Breast epithelium (tissue), 4 donors: ENCODE measurements around the gene ZNF23. TPM values are rescaled to one million over a fixed set of nuclear protein-coding genes. Genes with fewer than 3 reads are reported as not detected.

Experiments used
- DNase-seq, 2 donors: peaks; one replicate each; pipeline ENCODE4 v3.0.0-alpha.2; 2019; ENCODE audit warnings: low spot score in 2 of 2
- H3K27ac ChIP-seq, 2 donors: fragments of 200-600 bp; sonication (generic) in 1 of 2; one replicate each; pipeline ENCODE4 v1.5.1; 2016 to 2019; ENCODE audit warnings: mild to moderate bottlenecking in 1 of 2
- H3K27me3 ChIP-seq, 2 donors: fragments of 200-600 bp; sonication (generic) in 1 of 2; one replicate each; pipeline versions ENCODE4 v1.5.1 to v1.6.0; 2017 to 2019; ENCODE audit warnings: control low read depth in 1 of 2, mild to moderate bottlenecking in 1 of 2
- H3K36me3 ChIP-seq: fragments of 200-600 bp; one replicate; pipeline ENCODE4 v1.5.1; 2019
- H3K4me1 ChIP-seq, 2 donors: fragments of 200-600 bp; sonication (generic); one replicate each; pipeline ENCODE4 v1.5.1; 2016 to 2019; ENCODE audit warnings: control low read depth in 1 of 2
- H3K4me3 ChIP-seq, 3 donors: fragments of 200-600 bp; sonication (generic); 1 replicate in 2 of 3; 2 replicates in 1 of 3; pipeline ENCODE4 v1.5.1; 2016 to 2019; ENCODE audit warnings: mild to moderate bottlenecking in 3 of 3, moderate library complexity in 2 of 3
- H3K9me3 ChIP-seq, 2 donors: fragments of 200-600 bp; sonication (generic) in 1 of 2; one replicate each; pipeline ENCODE4 v1.5.1; 2016 to 2019; ENCODE audit warnings: control low read depth in 1 of 2
- POLR2A ChIP-seq: fragments of 450-650 bp; IDR thresholded peaks from one replicate; pipeline ENCODE4 v1.6.1; 2016; ENCODE audit warnings: antibody characterized with exemption, mild to moderate bottlenecking, moderate library complexity
- POLR2AphosphoS5 ChIP-seq, 3 donors: sonication (generic); formaldehyde crosslinking; IDR thresholded peaks; one replicate each; pipeline ENCODE4 v1.6.1; 2017; ENCODE audit warnings: antibody characterized with exemption in 3 of 3
- intact Hi-C: fragments of 100-400 bp; cut with DNase I; formaldehyde crosslinking; loops from one replicate; pipeline ENCODE4 v1.15.1; 2023; ENCODE audit warnings: low total_unique reads
- total RNA-seq, 3 donors: library from RNA; depleted of rRNA; stranded (reverse); fragments of >200 nt; gene quantifications; one replicate each; pipeline ENCODE4 v1.1.0, GENCODE V29; 2016
- TF ChIP-seq, protein P1 (sequence below), 3 donors: fragments of 450-650 bp; IDR thresholded peaks; one replicate each; pipeline ENCODE4 v1.5.1; 2016 to 2017; ENCODE audit warnings: antibody characterized with exemption in 3 of 3, mild to moderate bottlenecking in 3 of 3, moderate library complexity in 3 of 3

The ZNF23 gene
- total RNA-seq, 3 donors from 2014 or later, result 9.8 to 16.8 (median 11.8) TPM

DNA sequence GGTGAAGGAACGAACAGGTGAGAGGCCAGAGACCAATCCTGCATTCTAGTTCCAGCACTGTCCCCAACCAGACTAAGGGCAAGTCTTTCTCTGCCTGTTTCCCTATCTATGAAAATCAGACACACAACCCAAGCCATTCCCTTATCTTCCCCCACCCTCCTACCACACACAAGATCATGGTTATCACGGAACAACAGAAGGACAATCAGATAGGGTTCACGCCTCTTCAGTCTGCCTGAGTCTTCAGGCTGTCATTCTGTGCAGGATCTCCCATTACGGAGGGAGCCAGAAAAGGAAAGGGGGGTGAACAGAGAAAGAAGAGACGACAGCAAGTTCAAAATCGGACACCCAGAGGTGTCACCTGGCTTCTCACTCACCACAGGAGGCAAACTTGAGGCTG, 31.3 kb downstream of the ZNF23 start:
- TF ChIP-seq, protein P1, sequence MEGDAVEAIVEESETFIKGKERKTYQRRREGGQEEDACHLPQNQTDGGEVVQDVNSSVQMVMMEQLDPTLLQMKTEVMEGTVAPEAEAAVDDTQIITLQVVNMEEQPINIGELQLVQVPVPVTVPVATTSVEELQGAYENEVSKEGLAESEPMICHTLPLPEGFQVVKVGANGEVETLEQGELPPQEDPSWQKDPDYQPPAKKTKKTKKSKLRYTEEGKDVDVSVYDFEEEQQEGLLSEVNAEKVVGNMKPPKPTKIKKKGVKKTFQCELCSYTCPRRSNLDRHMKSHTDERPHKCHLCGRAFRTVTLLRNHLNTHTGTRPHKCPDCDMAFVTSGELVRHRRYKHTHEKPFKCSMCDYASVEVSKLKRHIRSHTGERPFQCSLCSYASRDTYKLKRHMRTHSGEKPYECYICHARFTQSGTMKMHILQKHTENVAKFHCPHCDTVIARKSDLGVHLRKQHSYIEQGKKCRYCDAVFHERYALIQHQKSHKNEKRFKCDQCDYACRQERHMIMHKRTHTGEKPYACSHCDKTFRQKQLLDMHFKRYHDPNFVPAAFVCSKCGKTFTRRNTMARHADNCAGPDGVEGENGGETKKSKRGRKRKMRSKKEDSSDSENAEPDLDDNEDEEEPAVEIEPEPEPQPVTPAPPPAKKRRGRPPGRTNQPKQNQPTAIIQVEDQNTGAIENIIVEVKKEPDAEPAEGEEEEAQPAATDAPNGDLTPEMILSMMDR (IDR thresholded peaks at IDR 0.05), result no peak
- TF ChIP-seq POLR2AphosphoS5 (IDR thresholded peaks at IDR 0.05) (no peak), POLR2A (no peak)
- H3K27me3 ChIP-seq, result peaks cover 0 to 22% of the 10 kb centered on the region in 2 donors
- peaks cover 0 to 8% of the 10 kb centered on the region in 2 donors for H3K9me3 ChIP-seq
- no peaks in the 10 kb centered on the region for H3K36me3 ChIP-seq
- DNase-seq, result no peak
- H3K4me3 ChIP-seq, result no peak overlapping the region
- H3K4me1 ChIP-seq, result no peaks in the 10 kb centered on the region
- no peak overlapping the region for H3K27ac ChIP-seq
- intact Hi-C loops, result no loop called here

DNA sequence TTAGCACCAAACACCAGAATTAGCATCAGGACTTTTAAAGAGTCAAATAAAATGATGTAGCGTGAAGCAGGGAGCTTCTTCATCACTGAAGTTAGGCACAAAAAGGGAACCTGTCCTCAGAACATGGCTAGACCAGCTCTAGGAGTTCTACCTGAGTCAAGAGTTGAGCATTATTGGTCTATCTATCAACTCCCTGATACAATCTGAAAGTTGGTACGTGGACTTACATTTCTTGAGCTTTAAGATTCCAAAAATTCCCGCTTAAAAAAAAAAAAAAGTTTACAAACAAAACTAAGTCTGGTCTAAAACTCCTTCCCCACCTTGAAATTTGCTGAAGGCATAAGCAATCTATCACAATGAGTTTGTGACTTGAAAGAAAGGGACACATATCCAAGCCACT, 32.5 kb downstream of the ZNF23 start:
- no peak for DNase-seq
- Histone ChIP-seq H3K36me3 (no peaks in the 10 kb centered on the region), H3K4me1 (no peaks in the 10 kb centered on the region), H3K9me3 (peaks cover 0 to 8% of the 10 kb centered on the region in 2 donors), H3K27me3 (peaks cover 0 to 32% of the 10 kb centered on the region in 2 donors), H3K4me3 (no peak overlapping the region), H3K27ac (no peak overlapping the region)
- TF ChIP-seq POLR2A, result no peak
- TF ChIP-seq, protein P1 (IDR thresholded peaks at IDR 0.05), result no peak
- no peak for TF ChIP-seq POLR2AphosphoS5 (IDR thresholded peaks at IDR 0.05)
- intact Hi-C loops, result no loop called here

DNA sequence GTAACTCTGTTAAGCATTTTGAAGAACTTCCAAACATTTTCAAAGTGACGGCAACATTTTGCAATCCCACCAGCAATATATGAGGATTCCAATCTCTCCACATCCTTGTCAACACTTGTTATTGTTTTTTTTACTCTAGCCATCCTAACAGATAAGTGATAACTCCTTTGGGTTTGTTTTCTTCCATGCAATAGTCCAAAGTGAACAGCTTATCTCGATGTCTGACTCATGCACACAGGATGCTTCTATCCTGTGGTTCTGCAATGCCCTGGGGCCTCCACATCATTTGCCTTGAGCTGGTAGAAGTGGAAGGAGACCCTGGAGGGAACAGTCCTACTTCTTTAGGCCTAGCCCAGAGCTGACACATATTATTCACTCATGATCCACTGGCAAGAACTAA, 33.2 kb downstream of the ZNF23 start:
- DNase-seq, result no peak
- Histone ChIP-seq H3K9me3 (peaks cover 0 to 8% of the 10 kb centered on the region in 2 donors), H3K4me1 (no peaks in the 10 kb centered on the region), H3K36me3 (no peaks in the 10 kb centered on the region), H3K4me3 (no peak overlapping the region), H3K27me3 (peaks cover 0 to 39% of the 10 kb centered on the region in 2 donors), H3K27ac (no peak overlapping the region)
- intact Hi-C loops, result no loop called here
- no peak for TF ChIP-seq POLR2AphosphoS5 (IDR thresholded peaks at IDR 0.05)
- no peak for TF ChIP-seq POLR2A
- TF ChIP-seq, protein P1 (IDR thresholded peaks at IDR 0.05), result no peak

DNA sequence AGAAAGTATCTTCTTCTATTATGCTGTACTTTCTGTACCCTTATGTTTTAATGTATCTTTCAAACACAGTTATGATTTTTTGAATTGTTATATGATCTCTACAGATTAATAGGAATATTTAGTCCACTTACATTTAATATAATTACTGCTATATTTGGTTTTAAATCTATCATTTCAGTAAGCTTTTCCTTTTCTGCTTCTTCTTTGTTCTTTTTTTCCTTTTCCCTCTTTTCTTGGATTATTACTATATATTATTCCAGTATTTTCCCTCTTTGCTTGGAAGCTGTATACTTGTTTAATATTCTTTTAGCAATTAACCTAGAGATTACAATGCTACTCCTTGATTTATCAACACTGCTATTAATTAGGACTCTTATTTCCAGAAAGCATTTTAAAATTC, 33.7 kb downstream of the ZNF23 start:
- intact Hi-C loops, result no loop called here
- Histone ChIP-seq H3K4me3 (no peak overlapping the region), H3K27ac (no peak overlapping the region), H3K4me1 (no peaks in the 10 kb centered on the region), H3K27me3 (peaks cover 0 to 43% of the 10 kb centered on the region in 2 donors), H3K36me3 (no peaks in the 10 kb centered on the region), H3K9me3 (peaks cover 0 to 8% of the 10 kb centered on the region in 2 donors)
- TF ChIP-seq POLR2A, result no peak
- TF ChIP-seq, protein P1 (IDR thresholded peaks at IDR 0.05), result no peak
- TF ChIP-seq POLR2AphosphoS5 (IDR thresholded peaks at IDR 0.05), result no peak
- DNase-seq, result no peak

DNA sequence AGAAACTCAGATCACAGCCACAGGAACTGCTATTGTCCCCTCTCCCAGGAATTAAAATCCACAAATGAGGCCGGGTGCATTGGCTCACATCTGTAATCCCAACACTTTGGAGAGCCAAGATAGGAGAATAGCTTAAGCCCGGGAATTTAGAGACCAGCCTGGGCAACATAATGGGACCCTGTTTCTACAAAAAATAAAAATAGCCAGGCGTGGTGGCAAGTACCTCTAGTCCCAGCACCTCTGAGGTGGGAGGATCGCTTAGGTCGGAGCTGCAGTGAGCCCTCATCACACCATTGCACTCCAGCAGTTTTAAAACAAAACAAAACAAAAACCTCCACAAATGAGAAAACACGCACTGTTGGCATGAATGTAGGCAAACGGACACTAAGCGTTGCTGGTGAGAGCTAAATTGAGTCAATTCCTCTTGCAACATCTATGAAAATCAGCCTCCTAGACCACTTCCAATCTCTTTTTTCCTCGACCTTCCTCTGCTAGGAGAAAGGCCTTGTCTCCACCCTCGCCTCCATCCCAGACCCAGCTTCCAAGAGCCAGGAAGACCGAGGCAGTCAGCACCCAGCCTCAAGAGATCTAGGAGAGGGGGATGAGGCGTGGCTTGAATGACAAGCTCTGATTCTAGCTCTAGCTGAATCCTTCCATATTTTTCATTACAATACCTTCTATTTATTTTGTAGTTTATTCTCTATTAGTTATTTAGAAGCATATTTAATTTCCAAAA, 35.0 kb downstream of the ZNF23 start:
- intact Hi-C loops, result no loop called here
- Histone ChIP-seq H3K27ac (no peak overlapping the region), H3K4me3 (no peak overlapping the region), H3K4me1 (no peaks in the 10 kb centered on the region), H3K9me3 (peaks cover 0 to 8% of the 10 kb centered on the region in 2 donors), H3K36me3 (no peaks in the 10 kb centered on the region), H3K27me3 (peaks cover 0 to 46% of the 10 kb centered on the region in 2 donors)
- DNase-seq, result no peak
- no peak for TF ChIP-seq POLR2AphosphoS5 (IDR thresholded peaks at IDR 0.05)
- TF ChIP-seq POLR2A, result no peak
- TF ChIP-seq, protein P1 (IDR thresholded peaks at IDR 0.05), result no peak
